Loucy (cell line): Measurements from ENCODE around the gene ITGA6.

Experiments
- EZH2phosphoT487 ChIP-seq: fragments of 200-600 bp; IDR thresholded peaks from 2 replicates; pipeline ENCODE4 v1.6.1; 2018; ENCODE audit warnings: antibody characterized with exemption, mild to moderate bottlenecking, moderate library complexity, borderline replicate concordance
- TF ChIP-seq, protein P1 (sequence below): fragments of 200-600 bp; sonication (generic); conservative IDR thresholded peaks from 2 replicates; pipeline ENCODE4 v1.5.1; 2014; ENCODE audit warnings: mild to moderate bottlenecking, antibody characterized with exemption, low read length

DNA sequence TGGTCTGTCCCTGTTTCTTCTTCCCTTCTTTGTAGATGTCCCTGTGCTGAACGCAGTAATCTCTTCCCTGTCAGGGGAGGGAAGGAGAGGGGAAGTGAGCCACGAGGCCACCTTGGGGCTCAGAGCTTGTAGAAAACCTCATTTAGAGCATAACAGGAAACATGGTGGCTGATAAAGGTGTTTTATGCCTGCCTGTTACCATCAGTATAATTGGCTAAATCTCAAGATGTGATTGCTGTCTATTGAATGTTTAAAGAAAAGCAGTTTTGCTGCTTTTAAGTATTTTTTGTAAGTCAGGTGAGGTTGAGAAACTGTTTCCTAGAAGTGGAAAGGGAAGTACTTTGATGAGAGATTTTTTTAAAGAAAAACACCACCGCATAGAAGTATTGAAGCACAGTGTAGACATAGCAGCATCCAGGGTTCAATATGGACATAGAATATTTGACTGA lies 68.8 kb downstream of the ITGA6 start:
- no peak for TF ChIP-seq EZH2phosphoT487
- TF ChIP-seq, protein P1, sequence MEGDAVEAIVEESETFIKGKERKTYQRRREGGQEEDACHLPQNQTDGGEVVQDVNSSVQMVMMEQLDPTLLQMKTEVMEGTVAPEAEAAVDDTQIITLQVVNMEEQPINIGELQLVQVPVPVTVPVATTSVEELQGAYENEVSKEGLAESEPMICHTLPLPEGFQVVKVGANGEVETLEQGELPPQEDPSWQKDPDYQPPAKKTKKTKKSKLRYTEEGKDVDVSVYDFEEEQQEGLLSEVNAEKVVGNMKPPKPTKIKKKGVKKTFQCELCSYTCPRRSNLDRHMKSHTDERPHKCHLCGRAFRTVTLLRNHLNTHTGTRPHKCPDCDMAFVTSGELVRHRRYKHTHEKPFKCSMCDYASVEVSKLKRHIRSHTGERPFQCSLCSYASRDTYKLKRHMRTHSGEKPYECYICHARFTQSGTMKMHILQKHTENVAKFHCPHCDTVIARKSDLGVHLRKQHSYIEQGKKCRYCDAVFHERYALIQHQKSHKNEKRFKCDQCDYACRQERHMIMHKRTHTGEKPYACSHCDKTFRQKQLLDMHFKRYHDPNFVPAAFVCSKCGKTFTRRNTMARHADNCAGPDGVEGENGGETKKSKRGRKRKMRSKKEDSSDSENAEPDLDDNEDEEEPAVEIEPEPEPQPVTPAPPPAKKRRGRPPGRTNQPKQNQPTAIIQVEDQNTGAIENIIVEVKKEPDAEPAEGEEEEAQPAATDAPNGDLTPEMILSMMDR: no peak
